Activated CD4-positive, CD25-positive, alpha-beta regulatory T cell treated with anti-CD3 and anti-CD28 coated beads, Interleukin-2, amount 50 U/mL, for 16 hours (primary cell): ENCODE results near the gene CMTM1.

Source experiments
- DNase-seq: peaks from one replicate; pipeline ENCODE4 v3.0.0-alpha.2; 2020; ENCODE audit warnings: low read depth, low spot score

CMTM1 gene

DNA sequence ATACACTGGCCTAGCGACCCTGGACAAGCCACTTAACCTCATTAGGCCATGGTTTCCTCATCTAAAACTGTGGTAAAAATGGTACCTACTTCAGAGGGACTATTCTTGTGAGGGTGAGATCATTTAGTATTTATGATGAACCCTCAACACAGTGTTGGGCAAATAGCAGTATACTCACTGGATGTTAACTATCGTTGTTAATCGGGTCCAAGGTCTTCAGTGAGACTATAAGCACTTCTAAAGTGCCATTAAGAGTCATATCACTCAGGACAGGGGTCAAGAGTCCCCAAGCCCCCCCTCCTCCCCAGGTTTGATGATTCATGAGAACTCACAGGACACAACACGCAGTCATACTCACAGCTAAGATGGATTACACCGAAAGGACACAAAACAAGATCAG is 27.3 kb upstream of the CMTM1 start:
- no peak for DNase-seq

DNA sequence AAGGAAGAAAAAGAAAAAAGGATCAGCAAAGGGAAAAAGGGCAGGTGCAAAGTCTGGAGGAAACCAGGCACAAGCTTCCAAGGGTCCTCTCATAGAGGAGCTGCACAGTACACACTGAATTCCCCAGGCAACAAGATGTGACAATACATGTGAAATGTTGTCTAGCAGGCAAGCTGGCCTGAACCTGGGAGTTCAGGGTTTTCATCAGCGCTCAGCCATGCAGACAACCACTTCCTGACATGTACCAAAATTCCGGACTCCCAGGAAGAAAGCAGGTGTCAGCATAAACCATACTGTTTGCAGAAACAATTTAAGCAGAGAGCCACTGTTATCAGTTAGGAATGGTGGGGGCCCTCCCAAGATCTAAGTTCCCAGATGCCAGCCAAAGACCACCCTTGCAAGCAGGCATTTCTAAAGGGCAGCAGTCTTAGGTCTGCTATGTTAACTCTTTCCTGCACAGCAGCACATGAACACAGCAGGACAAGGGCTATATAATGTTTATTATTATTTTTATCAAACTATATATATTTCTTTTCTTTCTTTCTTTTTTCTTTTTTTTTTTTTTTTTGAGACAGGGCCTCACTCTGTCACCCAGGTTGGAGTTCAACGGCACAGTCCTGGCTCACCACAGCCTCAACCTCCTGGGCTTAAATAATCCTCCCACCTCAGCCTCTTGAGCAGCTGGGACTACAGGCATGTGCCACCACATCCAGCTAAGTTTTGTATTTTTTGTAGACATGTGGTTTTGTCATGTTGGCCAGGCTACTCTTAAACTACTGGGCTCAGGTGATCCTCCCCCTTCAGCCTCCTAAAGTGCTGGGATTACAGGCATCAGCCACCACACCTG is 26.4 kb upstream of the CMTM1 start:
- DNase-seq: no peak

DNA sequence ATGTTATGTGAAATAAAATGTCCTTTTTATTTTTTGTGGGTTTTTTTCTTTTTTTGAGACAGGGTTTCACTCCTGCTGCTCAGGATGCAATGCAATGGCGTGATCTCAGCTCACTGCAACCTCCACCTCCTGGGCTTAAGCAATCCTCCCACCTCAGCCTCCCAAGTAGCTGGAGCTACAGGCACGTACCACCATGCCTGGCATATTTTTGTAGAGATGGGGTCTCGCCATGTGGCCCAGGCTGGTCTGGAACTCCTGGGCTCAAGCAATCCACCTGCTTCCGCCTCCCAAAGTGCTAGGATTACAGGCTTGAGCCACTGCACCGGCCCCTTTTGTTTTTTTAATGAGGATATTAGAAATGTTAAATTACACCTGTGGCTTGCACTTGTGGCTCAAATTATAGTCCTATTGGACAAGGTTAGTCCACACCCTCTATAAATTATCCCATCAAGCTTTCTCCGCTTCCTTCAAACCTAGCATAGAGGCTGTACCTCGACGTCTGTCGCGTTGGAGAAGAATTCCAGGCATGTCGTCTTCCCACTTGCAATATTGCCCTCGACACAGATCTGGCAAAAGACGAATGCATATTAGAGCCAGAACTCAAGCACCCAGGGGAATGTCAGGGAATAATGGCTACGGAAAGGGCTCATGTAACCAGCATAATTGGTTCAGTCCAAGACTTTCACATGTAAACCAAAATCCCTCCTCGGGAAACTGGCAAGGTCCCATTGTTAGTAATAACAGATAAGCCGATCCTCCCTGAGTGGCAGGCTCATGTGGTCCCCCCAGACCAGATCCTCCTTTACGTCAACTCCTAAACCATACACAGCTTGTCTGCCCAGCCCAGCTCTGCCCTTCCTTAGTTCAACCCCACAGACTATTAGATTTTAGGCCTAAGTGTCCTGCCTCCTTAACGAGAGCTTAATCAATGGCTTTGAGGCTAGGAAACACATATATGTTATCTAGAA is 24.6 kb upstream of the CMTM1 start:
- DNase-seq: no peak

- DNase-seq: no peak
Measured at GRCh38 chr16:66542396-66542795, 23.8 kb upstream of the CMTM1 start.

- DNase-seq: no peak
Measured at GRCh38 chr16:66543541-66543940, 22.7 kb upstream of the CMTM1 start.

DNA sequence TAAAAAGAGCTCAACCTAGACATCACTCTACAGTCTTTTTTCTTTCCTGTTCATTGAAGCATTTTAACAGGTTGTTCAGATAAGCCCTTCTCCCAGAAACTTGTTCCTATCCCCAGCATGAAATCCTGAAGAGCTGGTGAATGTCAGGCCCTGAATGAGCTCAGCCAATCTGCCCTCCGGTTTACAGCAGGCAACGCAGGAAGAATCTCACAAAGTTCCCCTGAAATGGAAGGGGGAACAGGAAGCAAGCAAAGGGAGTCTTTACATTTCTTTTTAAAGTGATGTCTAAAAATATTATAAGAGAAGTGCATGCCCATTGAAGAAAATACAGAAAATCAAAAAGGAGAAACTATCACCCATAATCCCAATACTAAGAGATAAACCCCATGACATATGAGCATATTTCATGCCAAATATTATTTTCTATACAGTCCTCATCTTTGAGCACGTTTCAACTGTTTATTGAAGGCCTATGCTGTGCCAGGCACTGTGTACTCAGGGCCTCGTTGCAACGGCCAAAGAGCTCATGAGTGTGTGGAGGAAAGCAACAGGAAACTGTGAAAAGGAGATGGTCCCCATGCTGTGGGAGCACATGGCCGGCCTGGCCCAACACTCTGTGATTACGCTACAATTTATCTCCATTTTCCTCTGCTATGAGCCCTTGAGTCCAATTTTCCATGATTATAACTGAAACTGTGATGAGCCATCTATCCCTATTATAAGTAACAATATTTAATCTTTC is 22.1 kb upstream of the CMTM1 start:
- no peak for DNase-seq

DNA sequence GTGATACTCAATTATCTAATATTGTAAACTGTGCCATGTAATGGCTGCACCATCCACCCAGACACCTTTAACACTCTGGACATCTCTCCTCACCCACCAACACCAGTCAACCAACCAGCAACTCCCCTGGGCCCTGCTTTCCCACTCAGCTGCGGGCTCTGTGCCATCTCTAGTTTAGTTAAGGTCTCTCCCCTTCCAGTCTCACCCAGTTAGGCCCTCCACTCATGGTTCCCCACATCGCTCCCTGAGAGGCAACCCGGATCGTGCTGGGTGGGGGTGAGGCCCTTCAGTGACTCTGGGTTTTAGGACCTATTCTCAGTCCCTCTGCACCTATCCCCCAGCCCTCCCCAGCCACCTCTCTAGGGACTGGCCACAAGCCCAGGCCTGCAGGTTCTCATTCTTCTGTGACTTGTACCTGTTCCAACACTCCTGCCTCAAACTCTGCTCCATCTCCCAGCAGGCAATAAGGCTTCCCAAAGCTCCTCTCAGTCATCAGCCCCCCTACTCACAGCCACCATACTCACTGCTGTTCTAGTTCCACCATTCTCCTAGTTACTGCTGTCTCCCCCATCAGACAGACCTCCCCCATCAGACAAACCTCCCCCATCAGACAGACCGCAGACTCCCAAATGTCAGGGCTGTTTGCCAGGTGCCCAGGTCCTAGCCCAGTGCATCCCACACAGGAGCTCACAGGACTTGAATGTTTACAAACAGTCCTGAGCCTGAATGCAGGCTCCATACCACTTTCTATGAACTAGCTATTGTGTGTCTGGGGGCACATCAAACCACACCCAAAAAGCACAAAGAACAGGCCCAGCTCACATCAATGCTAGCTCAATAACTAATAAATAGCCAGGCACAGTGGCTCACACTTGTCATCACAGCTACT is 18.9 kb upstream of the CMTM1 start:
- DNase-seq: no peak

DNA sequence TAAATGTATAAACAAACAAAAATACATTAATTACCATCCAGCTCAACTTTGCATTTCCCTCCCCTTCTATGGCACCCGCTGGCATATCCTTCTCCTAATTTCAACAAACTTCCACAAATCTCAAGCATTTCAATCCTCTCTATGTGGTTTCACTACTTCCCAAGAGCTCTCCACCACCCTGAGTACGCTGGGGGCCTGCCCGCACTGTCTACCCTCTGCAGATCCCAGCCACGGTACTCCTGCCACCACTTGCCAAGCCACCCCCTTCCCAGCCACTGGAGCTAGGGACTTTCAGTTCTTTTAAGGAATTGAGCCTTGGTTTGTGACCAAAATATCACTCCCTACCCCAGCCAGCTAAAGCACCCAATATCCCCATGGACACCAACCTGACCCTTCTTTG is 18.2 kb upstream of the CMTM1 start:
- no peak for DNase-seq

GRCh38 chr16:66548868-66549267 is 17.4 kb upstream of the CMTM1 start:
- DNase-seq: no peak

- no peak for DNase-seq
Measured at GRCh38 chr16:66549284-66550131, 16.7 kb upstream of the CMTM1 start, which contains the start of gene TK2. TK2 (minus strand) TSS chr16:66550122; CDS start chr16:66550061, 61 bp downstream.

- no peak for DNase-seq
Measured at GRCh38 chr16:66551348-66551759, 14.9 kb upstream of the CMTM1 start.

DNA sequence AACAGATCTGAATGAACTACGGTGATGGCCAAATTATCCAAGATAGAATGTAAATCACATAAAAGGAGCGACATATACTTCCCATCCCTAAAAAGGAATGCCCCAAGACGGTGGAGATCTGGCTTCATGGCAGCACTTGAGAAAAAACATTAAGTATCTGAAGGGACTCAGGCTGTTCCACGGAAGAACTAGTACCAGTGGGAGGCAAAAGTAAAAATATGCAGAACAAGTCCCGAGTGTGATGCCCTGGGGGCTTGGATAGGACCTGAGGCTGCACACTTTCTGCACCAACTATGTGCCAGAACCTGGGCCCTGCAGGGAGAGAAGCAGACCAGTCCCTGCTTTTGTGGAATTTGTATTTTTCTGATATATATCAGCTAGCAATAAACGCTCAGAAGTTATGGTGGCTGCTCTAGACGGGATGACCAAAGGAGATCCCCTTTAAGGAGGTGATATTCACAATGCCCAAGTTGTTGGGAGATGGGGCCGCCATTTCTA is 14.4 kb upstream of the CMTM1 start:
- DNase-seq: no peak

GRCh38 chr16:66552286-66553177 is 13.7 kb upstream of the CMTM1 start, which contains the start of gene CKLF:
CKLF (plus strand) TSS chr16:66552576; CDS start chr16:66552716, 140 bp downstream.
- DNase-seq: peak; percentile 75

- DNase-seq: no peak
Measured at GRCh38 chr16:66553223-66553622, 13.0 kb upstream of the CMTM1 start.

- no peak for DNase-seq
Measured at GRCh38 chr16:66554021-66554420, 12.2 kb upstream of the CMTM1 start.

- no peak for DNase-seq
Measured at GRCh38 chr16:66554495-66554894, 11.7 kb upstream of the CMTM1 start.

DNA sequence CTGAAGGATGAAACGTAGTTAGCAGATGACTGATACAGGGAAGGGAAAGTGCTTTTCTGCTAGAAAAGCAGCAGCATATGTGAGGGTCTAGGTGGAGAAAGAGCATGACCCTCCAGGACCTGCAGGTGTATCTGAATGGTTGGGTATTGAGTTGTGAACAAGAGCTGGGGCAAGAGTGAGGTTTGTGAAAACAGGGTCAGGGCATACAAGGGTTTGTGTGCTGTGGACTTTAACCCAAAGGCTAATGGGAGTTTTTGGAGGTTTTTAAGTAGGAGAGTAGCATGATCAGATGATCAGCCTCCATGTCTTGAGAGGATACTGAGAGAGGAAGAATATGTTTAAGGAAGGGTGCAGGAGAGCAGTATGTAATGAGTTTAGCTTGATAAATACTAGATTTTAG is 6.1 kb upstream of the CMTM1 start:
- DNase-seq: no peak

- no peak for DNase-seq
Measured at GRCh38 chr16:66561381-66562080, 4.7 kb upstream of the CMTM1 start.
